ENCODE data around the gene GIMAP5. TPM values are rescaled to one million over a fixed set of nuclear protein-coding genes. Genes with fewer than 3 reads are reported as not detected.

Gene GIMAP5
- polyA plus RNA-seq, 1 donor from 2014 or later: not detected

- H3K9me2 ChIP-seq (ENCODE audit: insufficient read depth, low read length): no peaks in the 10 kb centered on the region
- no peaks in the 10 kb centered on the region for H3K36me3 ChIP-seq (ENCODE audit: insufficient read depth, low read length)
- no peak overlapping the region for H3K4me2 ChIP-seq (ENCODE audit: low read length)
- no peaks in the 10 kb centered on the region for H3F3A ChIP-seq (ENCODE audit: insufficient read depth, low read length, poor library complexity, severe bottlenecking)
- H3K9ac ChIP-seq (ENCODE audit: low read length): no peak overlapping the region
- no peak overlapping the region for H3K27ac ChIP-seq (ENCODE audit: low read length)
- H3K79me2 ChIP-seq (replicated peaks; ENCODE audit: insufficient read depth, low read length): no peaks in the 10 kb centered on the region
- TF ChIP-seq EZH2 (IDR thresholded peaks at IDR 0.05; ENCODE audit: borderline replicate concordance, insufficient read depth, low read length, poor library complexity, severe bottlenecking): no peak
- no peak for TF ChIP-seq TAF1 (IDR thresholded peaks at IDR 0.05; ENCODE audit: low read depth)
- no peak for TF ChIP-seq CTCF (IDR thresholded peaks at IDR 0.05; ENCODE audit: poor library complexity, severe bottlenecking)
- no peak for TF ChIP-seq SMC3 (conservative IDR thresholded peaks at IDR 0.05; ENCODE audit: poor library complexity)
- no peak for TF ChIP-seq POLR2AphosphoS5 (IDR thresholded peaks at IDR 0.05)
- no peak for TF ChIP-seq MXI1 (conservative IDR thresholded peaks at IDR 0.05; ENCODE audit: poor library complexity, severe bottlenecking)
- no peak for TF ChIP-seq EP300 (conservative IDR thresholded peaks at IDR 0.05; ENCODE audit: poor library complexity, severe bottlenecking)
- TF ChIP-seq REST (IDR thresholded peaks at IDR 0.05; ENCODE audit: borderline replicate concordance): no peak
- TF ChIP-seq RAD21 (conservative IDR thresholded peaks at IDR 0.05): no peak
- no peaks in the 10 kb centered on the region for H3K9me3 ChIP-seq (ENCODE audit: low read length)
- no peak overlapping the region for H2AFZ ChIP-seq (ENCODE audit: low read depth, low read length)
- no peaks in the 10 kb centered on the region for H3K27me3 ChIP-seq (ENCODE audit: insufficient read depth, low read depth, low read length)
- no peaks in the 10 kb centered on the region for H4K20me1 ChIP-seq (ENCODE audit: insufficient read depth)
- H3K4me3 ChIP-seq (ENCODE audit: low read length): no peak overlapping the region
Measured at GRCh38 chr7:150780292-150780691, 43.1 kb downstream of the GIMAP5 start.

- no peaks in the 10 kb centered on the region for H3K27me3 ChIP-seq (ENCODE audit: insufficient read depth, low read depth, low read length)
- no peak overlapping the region for H3K27ac ChIP-seq (ENCODE audit: low read length)
- no peaks in the 10 kb centered on the region for H3F3A ChIP-seq (ENCODE audit: insufficient read depth, low read length, poor library complexity, severe bottlenecking)
- no peaks in the 10 kb centered on the region for H3K79me2 ChIP-seq (replicated peaks; ENCODE audit: insufficient read depth, low read length)
- H3K4me2 ChIP-seq (ENCODE audit: low read length): no peak overlapping the region
- no peak overlapping the region for H3K4me3 ChIP-seq (ENCODE audit: low read length)
- H2AFZ ChIP-seq (ENCODE audit: low read depth, low read length): no peak overlapping the region
- H3K9me3 ChIP-seq (ENCODE audit: low read length): no peaks in the 10 kb centered on the region
- H3K36me3 ChIP-seq (ENCODE audit: insufficient read depth, low read length): no peaks in the 10 kb centered on the region
- H4K20me1 ChIP-seq (ENCODE audit: insufficient read depth): no peaks in the 10 kb centered on the region
- TF ChIP-seq REST (IDR thresholded peaks at IDR 0.05; ENCODE audit: borderline replicate concordance) (no peak), TAF1 (IDR thresholded peaks at IDR 0.05; ENCODE audit: low read depth) (no peak), EZH2 (IDR thresholded peaks at IDR 0.05; ENCODE audit: borderline replicate concordance, insufficient read depth, low read length, poor library complexity, severe bottlenecking) (no peak), SMC3 (conservative IDR thresholded peaks at IDR 0.05; ENCODE audit: poor library complexity) (no peak), RAD21 (conservative IDR thresholded peaks at IDR 0.05) (no peak), POLR2AphosphoS5 (IDR thresholded peaks at IDR 0.05) (no peak), CTCF (IDR thresholded peaks at IDR 0.05; ENCODE audit: poor library complexity, severe bottlenecking) (no peak), EP300 (conservative IDR thresholded peaks at IDR 0.05; ENCODE audit: poor library complexity, severe bottlenecking) (no peak), MXI1 (conservative IDR thresholded peaks at IDR 0.05; ENCODE audit: poor library complexity, severe bottlenecking) (no peak)
- no peaks in the 10 kb centered on the region for H3K9me2 ChIP-seq (ENCODE audit: insufficient read depth, low read length)
- no peak overlapping the region for H3K9ac ChIP-seq (ENCODE audit: low read length)
Measured at GRCh38 chr7:150781103-150781502, 43.9 kb downstream of the GIMAP5 start.
